ENCODE data around the gene ULK4. TPM values are rescaled to one million over a fixed set of nuclear protein-coding genes. Genes with fewer than 3 reads are reported as not detected.

ULK4 gene
- total and polyA plus RNA-seq, 9 of the 15 experiments (the other 6 are each of a cell fraction or from before 2014, with no cell fraction given) = 3.0 to 5.9 (median 3.5) TPM

GRCh38 chr3:41202075-41202833, 759.6 kb downstream of the ULK4 start (continued):
- TF ChIP-seq MIER1 (IDR thresholded peaks at IDR 0.05; ENCODE audit: low read depth) (no peak), BCL6 (CRISPR knock-in tag; IDR thresholded peaks at IDR 0.05) (no peak), SMARCB1 (IDR thresholded peaks at IDR 0.05; ENCODE audit: insufficient read length, low read depth) (no peak), EHMT2 (IDR thresholded peaks at IDR 0.05) (no peak), ZNF232 (CRISPR knock-in tag; IDR thresholded peaks at IDR 0.05) (no peak), ZNF589 (CRISPR knock-in tag; IDR thresholded peaks at IDR 0.05; ENCODE audit: low read depth) (no peak), MAFF (IDR thresholded peaks at IDR 0.05; ENCODE audit: low read length) (no peak), CAMTA2 (CRISPR knock-in tag; conservative IDR thresholded peaks at IDR 0.05) (no peak), SMARCA5 (IDR thresholded peaks at IDR 0.05) (no peak), SMAD3 (CRISPR knock-in tag; conservative IDR thresholded peaks at IDR 0.05) (no peak)
- TF ChIP-seq, protein P1, sequence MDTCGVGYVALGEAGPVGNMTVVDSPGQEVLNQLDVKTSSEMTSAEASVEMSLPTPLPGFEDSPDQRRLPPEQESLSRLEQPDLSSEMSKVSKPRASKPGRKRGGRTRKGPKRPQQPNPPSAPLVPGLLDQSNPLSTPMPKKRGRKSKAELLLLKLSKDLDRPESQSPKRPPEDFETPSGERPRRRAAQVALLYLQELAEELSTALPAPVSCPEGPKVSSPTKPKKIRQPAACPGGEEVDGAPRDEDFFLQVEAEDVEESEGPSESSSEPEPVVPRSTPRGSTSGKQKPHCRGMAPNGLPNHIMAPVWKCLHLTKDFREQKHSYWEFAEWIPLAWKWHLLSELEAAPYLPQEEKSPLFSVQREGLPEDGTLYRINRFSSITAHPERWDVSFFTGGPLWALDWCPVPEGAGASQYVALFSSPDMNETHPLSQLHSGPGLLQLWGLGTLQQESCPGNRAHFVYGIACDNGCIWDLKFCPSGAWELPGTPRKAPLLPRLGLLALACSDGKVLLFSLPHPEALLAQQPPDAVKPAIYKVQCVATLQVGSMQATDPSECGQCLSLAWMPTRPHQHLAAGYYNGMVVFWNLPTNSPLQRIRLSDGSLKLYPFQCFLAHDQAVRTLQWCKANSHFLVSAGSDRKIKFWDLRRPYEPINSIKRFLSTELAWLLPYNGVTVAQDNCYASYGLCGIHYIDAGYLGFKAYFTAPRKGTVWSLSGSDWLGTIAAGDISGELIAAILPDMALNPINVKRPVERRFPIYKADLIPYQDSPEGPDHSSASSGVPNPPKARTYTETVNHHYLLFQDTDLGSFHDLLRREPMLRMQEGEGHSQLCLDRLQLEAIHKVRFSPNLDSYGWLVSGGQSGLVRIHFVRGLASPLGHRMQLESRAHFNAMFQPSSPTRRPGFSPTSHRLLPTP (IDR thresholded peaks at IDR 0.05; ENCODE audit: borderline replicate concordance, extremely low read depth, insufficient read length) = no peak
- TF ChIP-seq, protein P2, sequence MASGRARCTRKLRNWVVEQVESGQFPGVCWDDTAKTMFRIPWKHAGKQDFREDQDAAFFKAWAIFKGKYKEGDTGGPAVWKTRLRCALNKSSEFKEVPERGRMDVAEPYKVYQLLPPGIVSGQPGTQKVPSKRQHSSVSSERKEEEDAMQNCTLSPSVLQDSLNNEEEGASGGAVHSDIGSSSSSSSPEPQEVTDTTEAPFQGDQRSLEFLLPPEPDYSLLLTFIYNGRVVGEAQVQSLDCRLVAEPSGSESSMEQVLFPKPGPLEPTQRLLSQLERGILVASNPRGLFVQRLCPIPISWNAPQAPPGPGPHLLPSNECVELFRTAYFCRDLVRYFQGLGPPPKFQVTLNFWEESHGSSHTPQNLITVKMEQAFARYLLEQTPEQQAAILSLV (tag; IDR thresholded peaks at IDR 0.05) = no peak

Data from K562 (cell line).